ENCODE measurements around the gene COX5B. TPM values are rescaled to one million over a fixed set of nuclear protein-coding genes. Genes with fewer than 3 reads are reported as not detected.

Gene COX5B
- total RNA-seq, 2 experiments from 2014 or later = 171 to 237 TPM

DNA sequence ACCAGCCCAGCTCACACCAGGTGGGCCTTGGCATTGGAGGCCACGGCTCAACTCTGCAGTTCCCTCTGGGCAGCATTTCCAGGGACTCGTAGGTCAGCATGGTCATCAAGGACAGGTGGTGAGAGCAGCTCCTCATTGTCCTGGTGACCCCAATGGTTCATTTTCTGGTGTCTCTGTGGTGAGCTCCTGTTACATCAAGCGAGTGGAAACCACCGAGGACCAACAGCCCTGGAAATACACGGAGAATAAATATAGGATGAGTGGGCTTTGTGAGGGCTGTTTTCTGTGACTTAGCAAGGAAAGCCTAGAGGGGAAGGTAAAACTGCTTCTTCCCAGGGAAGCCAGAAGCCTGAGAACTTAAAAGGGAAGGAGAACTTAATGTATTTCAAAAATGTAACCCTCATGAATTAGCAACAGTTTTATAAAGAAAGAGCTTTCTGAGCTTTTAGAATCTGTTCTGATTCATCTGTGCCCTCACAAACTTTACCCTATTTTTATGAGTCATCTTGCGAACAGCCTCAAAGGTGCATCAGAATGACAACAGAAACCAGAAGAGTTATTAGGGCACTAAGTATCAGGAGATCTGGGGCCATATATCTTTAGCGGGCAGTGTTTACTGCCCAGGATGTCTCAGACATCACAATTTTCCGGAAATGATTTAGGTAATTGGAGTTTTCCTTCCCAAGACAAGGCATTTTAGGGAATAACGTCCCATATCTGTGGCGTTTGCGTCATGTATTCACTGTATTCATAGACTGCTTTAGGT, 42.4 kb downstream of the COX5B start:
- no peaks in the 10 kb centered on the region for H3K9me3 ChIP-seq (ENCODE audit: low read length)
- ChIA-PET POLR2A (no interaction called here), CTCF (ENCODE audit: unreplicated experiment) (no interaction called here)
- no peak overlapping the region for H3K4me3 ChIP-seq (ENCODE audit: low read depth, low read length, poor library complexity, severe bottlenecking)
- no peaks in the 10 kb centered on the region for H3K9me2 ChIP-seq (ENCODE audit: insufficient read depth, low read length)
- no peaks in the 10 kb centered on the region for H4K20me1 ChIP-seq (ENCODE audit: insufficient read depth, low read length)
- BruUV-seq (replicated peaks) = no TSS peak
- H2AFZ ChIP-seq (ENCODE audit: low read length) = no peak overlapping the region
- H3K4me1 ChIP-seq (ENCODE audit: insufficient read depth, low read length, poor library complexity, severe bottlenecking) = peaks cover 6% of the 10 kb centered on the region
- no peak for TF ChIP-seq EZH2phosphoT487 (IDR thresholded peaks at IDR 0.05; ENCODE audit: borderline replicate concordance, low read depth, low read length)
- TF ChIP-seq, protein P1, sequence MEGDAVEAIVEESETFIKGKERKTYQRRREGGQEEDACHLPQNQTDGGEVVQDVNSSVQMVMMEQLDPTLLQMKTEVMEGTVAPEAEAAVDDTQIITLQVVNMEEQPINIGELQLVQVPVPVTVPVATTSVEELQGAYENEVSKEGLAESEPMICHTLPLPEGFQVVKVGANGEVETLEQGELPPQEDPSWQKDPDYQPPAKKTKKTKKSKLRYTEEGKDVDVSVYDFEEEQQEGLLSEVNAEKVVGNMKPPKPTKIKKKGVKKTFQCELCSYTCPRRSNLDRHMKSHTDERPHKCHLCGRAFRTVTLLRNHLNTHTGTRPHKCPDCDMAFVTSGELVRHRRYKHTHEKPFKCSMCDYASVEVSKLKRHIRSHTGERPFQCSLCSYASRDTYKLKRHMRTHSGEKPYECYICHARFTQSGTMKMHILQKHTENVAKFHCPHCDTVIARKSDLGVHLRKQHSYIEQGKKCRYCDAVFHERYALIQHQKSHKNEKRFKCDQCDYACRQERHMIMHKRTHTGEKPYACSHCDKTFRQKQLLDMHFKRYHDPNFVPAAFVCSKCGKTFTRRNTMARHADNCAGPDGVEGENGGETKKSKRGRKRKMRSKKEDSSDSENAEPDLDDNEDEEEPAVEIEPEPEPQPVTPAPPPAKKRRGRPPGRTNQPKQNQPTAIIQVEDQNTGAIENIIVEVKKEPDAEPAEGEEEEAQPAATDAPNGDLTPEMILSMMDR (conservative IDR thresholded peaks at IDR 0.05; ENCODE audit: low read length) = no peak
- no peaks in the 10 kb centered on the region for H3K79me2 ChIP-seq (ENCODE audit: insufficient read depth, low read depth, low read length)
- intact Hi-C loops (cut with micrococcal nuclease; ENCODE audit: unreplicated experiment) = no loop called here
- no peaks in the 10 kb centered on the region for H3K36me3 ChIP-seq (ENCODE audit: insufficient read depth, low read length)
- H3K4me2 ChIP-seq (ENCODE audit: low read length) = no peak overlapping the region
- DNase-seq (ENCODE audit: low spot score) = no peak
- no peak overlapping the region for H3K27ac ChIP-seq (ENCODE audit: low read depth, low read length, poor library complexity, severe bottlenecking)

DNA sequence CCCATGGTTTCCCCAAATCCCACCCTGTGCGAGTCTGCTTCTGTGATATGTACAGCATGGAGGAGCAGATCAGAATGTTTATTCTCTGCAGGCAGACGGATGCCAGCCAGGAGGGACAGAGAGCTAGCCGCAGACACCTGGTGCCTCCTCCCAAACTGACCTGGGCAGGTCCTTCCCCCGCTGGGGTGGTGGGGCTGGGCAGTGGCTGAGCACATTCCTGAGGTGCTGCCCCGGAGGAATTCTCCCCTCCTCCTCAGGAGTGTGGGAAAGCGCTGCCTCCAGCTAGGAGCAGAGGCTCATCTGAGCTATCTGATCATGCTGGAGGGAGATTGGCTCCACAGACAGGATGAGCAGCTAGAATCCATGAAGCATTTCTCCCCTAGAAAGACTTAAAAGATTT, 45.3 kb downstream of the COX5B start:
- BruUV-seq (replicated peaks) = no TSS peak
- CTCF ChIA-PET (ENCODE audit: unreplicated experiment) = no interaction called here

DNA sequence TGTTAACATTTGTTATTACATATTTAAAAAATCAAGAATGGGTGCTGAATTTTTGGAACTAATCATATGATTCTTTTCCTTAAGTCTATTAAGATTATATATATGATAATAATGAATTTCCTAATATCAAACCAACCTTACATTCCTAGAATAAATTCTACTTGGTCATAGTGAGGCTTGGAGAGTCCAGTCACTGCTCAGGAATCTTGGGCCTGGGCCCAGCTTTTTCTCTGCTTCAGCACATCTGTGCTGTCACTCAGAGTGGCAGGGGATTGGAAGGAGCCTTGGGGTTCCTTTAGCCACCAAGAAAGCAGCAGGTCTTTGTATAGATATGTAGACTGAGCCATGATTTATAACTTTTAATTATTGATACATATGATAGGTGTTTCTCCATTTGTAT, 47.6 kb downstream of the COX5B start:
- Histone ChIP-seq H3K9me2 (ENCODE audit: insufficient read depth, low read length) (no peaks in the 10 kb centered on the region), H3K79me2 (ENCODE audit: insufficient read depth, low read depth, low read length) (no peaks in the 10 kb centered on the region), H3K4me3 (ENCODE audit: low read depth, low read length, poor library complexity, severe bottlenecking) (no peak overlapping the region), H3K4me1 (ENCODE audit: insufficient read depth, low read length, poor library complexity, severe bottlenecking) (peaks cover 13% of the 10 kb centered on the region), H3K36me3 (ENCODE audit: insufficient read depth, low read length) (no peaks in the 10 kb centered on the region), H2AFZ (ENCODE audit: low read length) (no peak overlapping the region), H3K27ac (ENCODE audit: low read depth, low read length, poor library complexity, severe bottlenecking) (no peak overlapping the region), H3K4me2 (ENCODE audit: low read length) (no peak overlapping the region), H3K9me3 (ENCODE audit: low read length) (no peaks in the 10 kb centered on the region), H4K20me1 (ENCODE audit: insufficient read depth, low read length) (no peaks in the 10 kb centered on the region)
- ChIA-PET CTCF (ENCODE audit: unreplicated experiment) (no interaction called here), POLR2A (no interaction called here)
- intact Hi-C loops (cut with micrococcal nuclease; ENCODE audit: unreplicated experiment) = no loop called here
- no peak for DNase-seq (ENCODE audit: low spot score)
- BruUV-seq (replicated peaks) = no TSS peak
- TF ChIP-seq EZH2phosphoT487 (IDR thresholded peaks at IDR 0.05; ENCODE audit: borderline replicate concordance, low read depth, low read length) = no peak
- TF ChIP-seq, protein P1 (conservative IDR thresholded peaks at IDR 0.05; ENCODE audit: low read length) = no peak

More for the DNA sequence above, 45.3 kb downstream of the COX5B start:
- Histone ChIP-seq H3K4me3 (ENCODE audit: low read depth, low read length, poor library complexity, severe bottlenecking) (no peak overlapping the region), H3K4me2 (ENCODE audit: low read length) (no peak overlapping the region), H3K9me3 (ENCODE audit: low read length) (no peaks in the 10 kb centered on the region), H2AFZ (ENCODE audit: low read length) (no peak overlapping the region), H4K20me1 (ENCODE audit: insufficient read depth, low read length) (no peaks in the 10 kb centered on the region), H3K9me2 (ENCODE audit: insufficient read depth, low read length) (no peaks in the 10 kb centered on the region), H3K4me1 (ENCODE audit: insufficient read depth, low read length, poor library complexity, severe bottlenecking) (peaks cover 6% of the 10 kb centered on the region), H3K79me2 (ENCODE audit: insufficient read depth, low read depth, low read length) (no peaks in the 10 kb centered on the region), H3K27ac (ENCODE audit: low read depth, low read length, poor library complexity, severe bottlenecking) (no peak overlapping the region), H3K36me3 (ENCODE audit: insufficient read depth, low read length) (no peaks in the 10 kb centered on the region)
- POLR2A ChIA-PET = no interaction called here
- DNase-seq (ENCODE audit: low spot score) = no peak
- no peak for TF ChIP-seq EZH2phosphoT487 (IDR thresholded peaks at IDR 0.05; ENCODE audit: borderline replicate concordance, low read depth, low read length)
- TF ChIP-seq, protein P1 (conservative IDR thresholded peaks at IDR 0.05; ENCODE audit: low read length) = no peak
- intact Hi-C loops (cut with micrococcal nuclease; ENCODE audit: unreplicated experiment) = no loop called here

Data from OCI-LY7 (cell line).